ENCODE results near the gene EIF1.
"Not testable (repeated sequence)": the region's sequence is repeated elsewhere in the genome, so short reads cannot be mapped to it uniquely, and the experiment has no call there.

The EIF1 gene

GRCh38 chr17:41683441-41684007 is 5.2 kb upstream of the EIF1 start:
- H3K4me3 Mint-ChIP-seq: no peak overlapping the region
- H3K27ac Mint-ChIP-seq: peak overlapping the region; percentile 30
- no peaks in the 10 kb centered on the region for H3K27me3 Mint-ChIP-seq
- no peaks in the 10 kb centered on the region for H3K9me3 Mint-ChIP-seq
- H3K4me1 Mint-ChIP-seq: peaks cover 22% of the 10 kb centered on the region
- peaks cover under 1% of the 10 kb centered on the region for H3K36me3 Mint-ChIP-seq

DNA sequence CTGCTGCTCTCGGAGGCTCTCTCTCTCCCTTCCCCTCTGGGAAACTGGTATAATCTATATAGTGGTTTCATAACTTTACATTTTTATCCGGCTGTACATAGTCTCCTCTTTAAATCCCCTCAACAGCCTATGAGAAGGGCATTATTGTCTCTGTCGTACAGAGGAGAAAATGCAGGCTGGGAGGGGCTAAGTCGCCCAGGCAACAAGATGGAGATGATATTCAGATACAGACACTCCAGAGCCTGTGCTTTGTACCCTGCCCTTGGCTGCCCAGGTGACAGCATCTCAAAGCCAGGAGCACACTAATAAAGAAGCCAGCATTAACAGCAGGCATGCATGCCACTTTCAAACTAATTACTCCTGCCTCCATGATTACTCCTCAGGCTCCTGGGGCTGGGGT is 4.7 kb upstream of the EIF1 start:
- Mint-ChIP-seq H3K27ac (no peak overlapping the region), H3K36me3 (no peaks in the 10 kb centered on the region), H3K4me3 (no peak overlapping the region), H3K4me1 (peaks cover 17% of the 10 kb centered on the region), H3K27me3 (no peaks in the 10 kb centered on the region), H3K9me3 (no peaks in the 10 kb centered on the region)

- H3K4me3 Mint-ChIP-seq, H3K9me3 Mint-ChIP-seq, H3K27me3 Mint-ChIP-seq: not testable (repeated sequence)
- H3K36me3 Mint-ChIP-seq: peaks cover 12% of the 10 kb centered on the region
- peaks cover 10% of the 10 kb centered on the region for H3K4me1 Mint-ChIP-seq
- peak overlapping the region; percentile 27 for H3K27ac Mint-ChIP-seq
Measured at GRCh38 chr17:41685753-41686152, 2.9 kb upstream of the EIF1 start.

DNA sequence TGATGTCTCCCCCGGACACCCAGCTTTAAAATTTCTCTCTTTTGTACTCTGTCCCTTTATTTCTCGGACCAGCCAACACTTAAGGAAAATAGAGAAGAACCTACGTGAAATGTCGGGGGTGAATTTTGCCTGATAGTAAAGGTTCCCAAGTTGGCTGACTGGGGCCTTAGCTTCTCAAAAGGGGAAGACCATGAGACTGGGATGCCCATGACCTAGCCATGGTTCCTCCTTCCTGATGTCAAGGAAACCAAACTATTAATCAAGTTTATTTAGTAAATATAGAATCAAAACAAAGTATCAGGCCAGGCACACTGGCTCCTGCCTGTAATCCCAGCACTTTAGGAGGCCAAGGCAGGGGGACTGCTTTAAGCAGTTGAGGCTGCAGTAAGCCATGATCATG is 2.4 kb upstream of the EIF1 start:
- H3K4me1 Mint-ChIP-seq: peaks cover 10% of the 10 kb centered on the region
- no peaks in the 10 kb centered on the region for H3K27me3 Mint-ChIP-seq
- no peak overlapping the region for H3K4me3 Mint-ChIP-seq
- no peaks in the 10 kb centered on the region for H3K9me3 Mint-ChIP-seq
- peak overlapping the region; percentile 41 for H3K27ac Mint-ChIP-seq
- H3K36me3 Mint-ChIP-seq: peaks cover 17% of the 10 kb centered on the region

GRCh38 chr17:41687828-41688640 is 651 bp upstream of the EIF1 start:
- H3K36me3 Mint-ChIP-seq: peaks cover 26% of the 10 kb centered on the region
- H3K27me3 Mint-ChIP-seq: no peaks in the 10 kb centered on the region
- peak overlapping the region; percentile 99 for H3K4me3 Mint-ChIP-seq
- peak overlapping the region; percentile 89 for H3K27ac Mint-ChIP-seq
- H3K4me1 Mint-ChIP-seq: peaks cover 25% of the 10 kb centered on the region
- no peaks in the 10 kb centered on the region for H3K9me3 Mint-ChIP-seq

GRCh38 chr17:41689497-41690299 is 1.0 kb downstream of the EIF1 start:
- no peaks in the 10 kb centered on the region for H3K9me3 Mint-ChIP-seq
- H3K4me3 Mint-ChIP-seq: peak overlapping the region; percentile 99
- H3K4me1 Mint-ChIP-seq: peaks cover 25% of the 10 kb centered on the region
- H3K36me3 Mint-ChIP-seq: peaks cover 31% of the 10 kb centered on the region
- H3K27ac Mint-ChIP-seq: peak overlapping the region; percentile 89
- no peaks in the 10 kb centered on the region for H3K27me3 Mint-ChIP-seq

DNA sequence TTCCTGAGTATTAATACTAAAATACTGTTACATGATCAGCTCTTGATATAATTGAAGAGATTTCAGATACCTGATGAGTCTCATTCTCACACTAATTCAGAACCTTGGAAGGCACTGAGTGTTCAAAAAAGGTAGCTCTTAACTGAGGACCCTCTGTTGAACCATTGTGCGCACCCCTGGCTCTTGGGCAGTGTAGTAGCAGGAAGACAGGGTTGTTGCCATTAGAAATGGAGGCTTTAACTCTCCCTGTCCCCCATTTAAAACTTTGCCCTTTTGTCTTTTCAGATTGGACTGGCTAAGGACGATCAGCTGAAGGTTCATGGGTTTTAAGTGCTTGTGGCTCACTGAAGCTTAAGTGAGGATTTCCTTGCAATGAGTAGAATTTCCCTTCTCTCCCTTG is 1.8 kb downstream of the EIF1 start:
- H3K36me3 Mint-ChIP-seq: peaks cover 31% of the 10 kb centered on the region

DNA sequence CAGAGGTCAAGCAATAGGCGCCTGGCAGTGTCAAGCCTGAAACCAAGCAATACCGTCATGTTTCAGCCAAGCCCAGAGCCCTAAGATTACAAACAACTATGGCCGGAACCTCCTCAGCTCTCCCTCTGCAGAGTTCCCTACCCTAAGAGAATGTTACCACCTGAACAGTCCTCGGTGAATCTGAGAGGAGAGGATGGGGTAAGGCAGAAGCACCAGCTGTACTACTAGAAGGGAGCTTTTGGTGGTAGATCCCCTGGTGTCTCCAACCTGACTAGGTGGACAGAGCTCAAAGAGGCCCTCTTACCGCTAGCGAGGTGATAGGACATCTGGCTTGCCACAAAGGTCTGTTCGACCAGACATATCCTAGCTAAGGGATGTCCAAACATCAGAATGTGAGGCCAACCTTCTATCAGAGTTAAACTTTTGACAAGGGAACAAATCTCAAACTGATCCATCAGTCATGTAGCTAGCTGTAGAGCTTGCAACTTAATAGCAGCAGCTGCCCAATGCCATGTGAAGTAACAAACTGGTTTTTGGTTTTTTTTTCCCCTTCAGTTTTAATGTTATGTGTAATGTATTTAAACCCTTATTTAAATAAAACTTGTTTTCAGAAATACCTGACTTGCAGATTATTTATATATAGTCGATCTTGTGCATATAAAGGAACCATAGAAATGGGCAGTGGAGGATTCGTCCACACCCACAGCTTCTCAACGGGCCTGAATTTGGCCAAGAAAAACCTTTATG is 2.5 kb downstream of the EIF1 start:
- Mint-ChIP-seq H3K27me3 (no peaks in the 10 kb centered on the region), H3K9me3 (no peaks in the 10 kb centered on the region), H3K4me1 (peaks cover 36% of the 10 kb centered on the region), H3K27ac (peak overlapping the region; percentile 89), H3K36me3 (peaks cover 33% of the 10 kb centered on the region), H3K4me3 (peak overlapping the region; percentile 99)

More for the DNA sequence above, 1.8 kb downstream of the EIF1 start:
- Mint-ChIP-seq H3K27me3 (no peaks in the 10 kb centered on the region), H3K27ac (peak overlapping the region; percentile 89), H3K9me3 (no peaks in the 10 kb centered on the region), H3K4me1 (peaks cover 29% of the 10 kb centered on the region), H3K4me3 (peak overlapping the region; percentile 99)

DNA sequence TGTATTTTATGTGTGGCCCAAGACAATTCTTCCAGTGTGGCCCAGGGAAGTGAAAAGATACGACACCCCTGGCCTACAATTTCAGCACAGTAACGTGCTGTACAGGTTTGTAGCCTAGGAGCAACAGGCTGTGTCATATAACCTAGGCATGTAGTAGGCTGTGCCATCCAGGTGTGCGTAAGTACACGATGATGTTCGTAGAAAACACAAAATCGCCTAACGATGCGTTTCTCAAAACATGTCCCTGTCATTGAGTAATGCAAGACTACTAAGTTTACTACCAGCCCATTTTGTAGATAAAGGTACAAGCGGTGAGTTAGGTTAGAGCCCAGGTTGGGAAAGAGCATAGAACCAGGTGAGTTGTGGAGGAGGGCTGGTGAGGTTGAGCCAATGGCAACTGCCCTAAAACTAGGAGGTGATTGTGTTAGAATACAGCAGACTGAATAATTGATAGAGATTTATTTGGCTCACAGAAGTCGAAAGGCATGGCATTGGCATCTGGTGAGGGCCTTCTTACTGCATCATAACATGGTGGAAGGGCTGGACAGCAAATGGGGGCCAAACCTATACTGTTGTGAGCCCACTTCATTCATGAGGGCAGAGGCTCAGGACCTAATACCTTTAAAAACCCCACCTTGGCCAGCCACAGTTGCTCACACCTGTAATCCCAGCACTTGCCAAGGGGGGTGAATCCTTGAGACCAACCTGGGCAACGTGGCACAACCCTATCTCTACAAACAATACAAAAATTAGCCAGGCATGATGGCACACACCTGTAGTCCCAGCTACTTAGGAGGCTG is 4.2 kb downstream of the EIF1 start:
- H3K27me3 Mint-ChIP-seq: no peaks in the 10 kb centered on the region
- H3K9me3 Mint-ChIP-seq: no peaks in the 10 kb centered on the region
- H3K27ac Mint-ChIP-seq: peak overlapping the region; percentile 89
- H3K4me1 Mint-ChIP-seq: peaks cover 35% of the 10 kb centered on the region
- H3K36me3 Mint-ChIP-seq: peaks cover 33% of the 10 kb centered on the region
- H3K4me3 Mint-ChIP-seq: peak overlapping the region; percentile 99

DNA sequence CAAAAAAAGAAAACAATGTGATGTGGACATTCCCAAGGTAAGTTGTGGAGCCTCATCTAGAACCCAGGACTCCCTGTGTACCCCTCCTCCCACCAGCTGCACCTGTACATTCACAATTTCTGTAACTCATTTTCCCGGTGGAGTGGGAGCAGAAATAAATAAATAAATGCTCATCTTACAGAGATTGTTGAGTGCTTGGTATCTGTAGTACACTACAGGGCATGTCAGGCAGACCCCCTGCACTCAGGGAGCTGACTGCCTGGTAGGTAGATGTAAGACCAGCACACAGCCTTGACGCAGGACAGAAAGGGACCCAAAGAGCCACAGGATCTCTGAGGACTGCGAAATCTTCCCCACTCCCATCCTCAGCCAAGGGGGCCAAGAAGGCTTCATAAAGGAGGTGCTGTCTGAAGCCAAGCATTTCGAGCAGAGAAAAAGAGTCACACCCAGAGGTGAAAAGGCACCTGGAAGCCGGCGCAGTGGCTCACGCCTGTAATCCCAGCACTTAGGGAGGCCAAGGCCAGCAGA is 6.5 kb downstream of the EIF1 start:
- Mint-ChIP-seq H3K27ac (peak overlapping the region; percentile 35), H3K4me1 (peaks cover 29% of the 10 kb centered on the region), H3K4me3 (no peak overlapping the region), H3K9me3 (no peaks in the 10 kb centered on the region), H3K27me3 (no peaks in the 10 kb centered on the region), H3K36me3 (peaks cover 25% of the 10 kb centered on the region)

GRCh38 chr17:41695954-41696757 is 7.5 kb downstream of the EIF1 start:
- Mint-ChIP-seq H3K27me3 (no peaks in the 10 kb centered on the region), H3K36me3 (peaks cover 17% of the 10 kb centered on the region), H3K9me3 (no peaks in the 10 kb centered on the region), H3K27ac (peak overlapping the region; percentile 46), H3K4me1 (peaks cover 29% of the 10 kb centered on the region), H3K4me3 (no peak overlapping the region)

GRCh38 chr17:41697122-41697962 is 8.7 kb downstream of the EIF1 start:
- no peaks in the 10 kb centered on the region for H3K27me3 Mint-ChIP-seq
- H3K9me3 Mint-ChIP-seq: no peaks in the 10 kb centered on the region
- peaks cover 9% of the 10 kb centered on the region for H3K36me3 Mint-ChIP-seq
- H3K4me1 Mint-ChIP-seq: peaks cover 20% of the 10 kb centered on the region
- no peak overlapping the region for H3K4me3 Mint-ChIP-seq
- no peak overlapping the region for H3K27ac Mint-ChIP-seq

- not testable (repeated sequence) for H3K4me3 Mint-ChIP-seq, H3K27ac Mint-ChIP-seq
Measured at GRCh38 chr17:41700843-41701242, 12.2 kb downstream of the EIF1 start.

More at GRCh38 chr17:41700843-41701242, 12.2 kb downstream of the EIF1 start:
- H3K4me1 Mint-ChIP-seq, H3K27me3 Mint-ChIP-seq, H3K9me3 Mint-ChIP-seq, H3K36me3 Mint-ChIP-seq: not testable (repeated sequence)

Data from activated naive CD4-positive, alpha-beta T cell treated with anti-CD3 and anti-CD28 coated beads, Interleukin-2, amount 50 U/mL, for 24 hours (primary cell).